ENCODE data around the gene CIP2A. TPM values are rescaled to one million over a fixed set of nuclear protein-coding genes. Genes with fewer than 3 reads are reported as not detected.
"Not testable (repeated sequence)": the region's sequence is repeated elsewhere in the genome, so short reads cannot be mapped to it uniquely, and the experiment has no call there.

Gene CIP2A
- total RNA-seq: 1.6 TPM
- long read RNA-seq, full-length matches to known transcripts: 1 of 1 reads
- long read RNA-seq, partial matches to known transcripts: 0 of 1 reads
- long read RNA-seq, other reads (novel, unspliced or antisense): 0 of 1 reads

DNA sequence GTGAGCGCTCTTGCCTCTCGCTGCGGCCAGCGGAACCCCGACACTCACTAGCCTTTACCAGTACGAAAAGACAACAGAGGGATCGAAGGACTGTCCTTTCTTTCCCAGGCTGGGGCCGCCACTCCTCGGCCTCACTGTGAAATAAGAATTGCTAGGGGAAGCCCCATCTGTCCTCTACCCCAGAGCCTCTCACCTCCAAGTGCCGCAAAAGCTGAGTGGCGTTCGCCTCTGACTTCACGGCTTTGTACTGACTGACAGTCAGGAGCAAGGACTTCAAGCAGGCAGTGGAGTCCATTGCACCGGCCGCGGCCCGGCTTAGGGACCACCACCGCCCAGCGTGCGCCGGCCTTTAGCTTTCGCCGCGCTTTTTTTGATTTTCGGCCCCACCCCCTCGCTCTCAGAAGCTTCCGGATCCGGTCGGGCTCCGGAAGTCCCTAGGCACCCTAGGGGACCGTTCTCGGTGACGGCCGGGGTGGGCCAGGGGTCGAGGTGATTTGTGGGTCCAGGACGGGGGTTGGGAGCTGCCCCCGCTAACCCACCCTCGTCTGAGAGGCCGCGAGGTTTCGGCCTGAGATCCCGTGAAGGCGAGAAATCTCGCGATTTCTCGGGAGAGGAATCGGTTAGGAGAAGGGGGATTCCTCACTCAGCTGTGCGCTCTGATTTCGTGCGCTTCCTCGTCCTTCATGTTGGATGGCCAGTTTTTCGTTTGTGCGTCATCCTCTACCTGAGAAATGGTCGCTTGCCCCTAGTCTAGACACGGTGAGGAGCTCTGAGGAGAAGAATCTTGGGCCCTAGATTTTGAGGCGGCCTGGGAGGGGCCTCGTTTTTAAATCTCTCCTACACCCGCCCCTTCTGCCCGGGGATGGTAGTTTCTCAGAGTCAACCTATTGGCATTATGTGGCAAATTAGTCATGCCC lies at the start of gene CIP2A, which contains the start of gene DZIP3:
Gene CIP2A, minus strand, starts transcription at position 358 of the 917 bp plus-strand sequence. Its CDS starts 63 bp downstream, at position 295.
Gene DZIP3, plus strand, starts transcription at position 642 of the 917 bp plus-strand sequence. CDS start 15,685 bp downstream, outside the sequence.
- Histone ChIP-seq H3K27ac (replicated peaks) (peak within 1 kb of the TSS; percentile 95), H3K36me3 (no peaks in the 10 kb centered on the region), H3K9me3 (replicated peaks) (no peaks in the 10 kb centered on the region), H3K27me3 (ENCODE audit: low read depth) (no peaks in the 10 kb centered on the region), H3K4me1 (peaks cover 43% of the 10 kb centered on the region), H3K4me3 (peak within 1 kb of the TSS; percentile 90)
- DNase-seq: peak; percentile 83
- TF ChIP-seq CTCF (IDR thresholded peaks at IDR 0.05; ENCODE audit: borderline replicate concordance): no peak
- intact Hi-C loops (cut with micrococcal nuclease): no loop called here

DNA sequence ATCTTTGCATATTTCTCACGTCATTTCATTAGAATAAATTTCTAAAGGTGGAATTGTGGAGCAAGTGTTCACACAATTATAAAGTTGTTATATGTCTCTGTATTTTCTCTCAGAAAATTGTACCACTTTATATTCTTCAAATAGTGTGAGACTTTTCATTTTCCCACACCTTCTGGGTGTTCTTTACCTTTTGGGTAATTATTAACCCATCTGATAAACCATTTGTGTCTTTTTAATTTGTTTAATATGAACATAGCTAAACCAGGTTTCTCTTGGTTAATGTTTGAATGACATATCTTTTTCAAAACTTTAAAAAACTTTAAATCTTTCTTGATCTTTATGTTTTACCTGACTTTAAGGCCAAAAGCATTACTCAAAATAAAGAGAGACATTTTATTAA lies 40.7 kb upstream of the CIP2A start:
- H3K27ac ChIP-seq (replicated peaks): no peak overlapping the region
- H3K36me3 ChIP-seq: peaks cover 6% of the 10 kb centered on the region
- H3K27me3 ChIP-seq (ENCODE audit: low read depth): no peaks in the 10 kb centered on the region
- intact Hi-C loops (cut with micrococcal nuclease): no loop called here
- TF ChIP-seq CTCF (IDR thresholded peaks at IDR 0.05; ENCODE audit: borderline replicate concordance): no peak
- no peak overlapping the region for H3K4me3 ChIP-seq
- H3K9me3 ChIP-seq (replicated peaks): no peaks in the 10 kb centered on the region
- no peak for DNase-seq
- no peaks in the 10 kb centered on the region for H3K4me1 ChIP-seq

DNA sequence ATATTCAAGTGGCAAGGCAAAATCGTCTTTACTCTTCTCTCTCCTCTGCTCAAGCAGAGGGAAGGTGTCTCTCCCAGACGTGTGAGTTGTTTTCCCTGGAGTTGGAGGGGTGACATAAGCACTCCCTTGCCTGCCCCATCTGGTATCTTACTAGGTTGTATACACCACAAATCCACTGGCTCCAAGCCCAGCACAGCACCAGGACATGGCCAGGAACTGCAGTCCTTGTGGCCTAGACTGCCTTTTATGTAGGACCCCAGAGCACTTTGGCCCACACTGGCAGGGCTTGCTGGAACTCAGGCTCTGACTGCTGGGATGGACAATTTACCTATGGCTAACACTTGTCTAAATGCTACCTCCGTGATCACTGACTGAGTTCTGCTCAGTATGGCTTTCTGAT lies 34.3 kb upstream of the CIP2A start:
- no peaks in the 10 kb centered on the region for H3K27me3 ChIP-seq (ENCODE audit: low read depth)
- H3K4me3 ChIP-seq: no peak overlapping the region
- H3K36me3 ChIP-seq: peaks cover 26% of the 10 kb centered on the region
- DNase-seq: no peak
- TF ChIP-seq CTCF (IDR thresholded peaks at IDR 0.05; ENCODE audit: borderline replicate concordance): no peak
- no peaks in the 10 kb centered on the region for H3K4me1 ChIP-seq
- H3K9me3 ChIP-seq (replicated peaks): no peaks in the 10 kb centered on the region
- intact Hi-C loops (cut with micrococcal nuclease): no loop called here
- no peak overlapping the region for H3K27ac ChIP-seq (replicated peaks)

DNA sequence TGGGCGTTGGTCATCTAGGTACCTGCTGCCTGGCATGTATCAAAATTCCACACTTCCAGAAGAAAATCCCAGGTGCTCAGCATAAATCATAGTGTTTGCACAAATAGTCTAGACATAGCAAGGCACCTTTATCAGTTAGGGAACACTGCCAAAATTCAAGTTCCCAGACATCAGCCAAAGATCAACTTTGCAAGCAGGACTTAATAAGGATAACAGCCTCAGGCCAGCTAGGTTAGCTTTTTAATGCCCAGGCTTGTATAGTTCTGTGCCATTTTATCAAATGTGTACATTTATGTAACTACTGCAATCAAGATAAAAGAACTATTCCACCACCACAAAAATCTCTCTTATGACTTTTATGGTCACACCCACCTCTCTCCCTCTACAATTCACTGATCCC lies 31.0 kb upstream of the CIP2A start:
- TF ChIP-seq CTCF (IDR thresholded peaks at IDR 0.05; ENCODE audit: borderline replicate concordance): no peak

GRCh38 chr3:108616090-108616489 lies 26.9 kb upstream of the CIP2A start:
- H3K27me3 ChIP-seq (ENCODE audit: low read depth); H3K9me3 ChIP-seq (replicated peaks); H3K4me1 ChIP-seq; intact Hi-C loops (cut with micrococcal nuclease); H3K27ac ChIP-seq (replicated peaks); DNase-seq; H3K4me3 ChIP-seq: not testable (repeated sequence)
- peaks cover 46% of the 10 kb centered on the region for H3K36me3 ChIP-seq

More for the DNA sequence above, 31.0 kb upstream of the CIP2A start:
- no peak for DNase-seq
- Histone ChIP-seq H3K36me3 (peaks cover 34% of the 10 kb centered on the region), H3K9me3 (replicated peaks) (no peaks in the 10 kb centered on the region), H3K4me1 (no peaks in the 10 kb centered on the region), H3K4me3 (no peak overlapping the region), H3K27ac (replicated peaks) (no peak overlapping the region), H3K27me3 (ENCODE audit: low read depth) (no peaks in the 10 kb centered on the region)
- intact Hi-C loops (cut with micrococcal nuclease): no loop called here

DNA sequence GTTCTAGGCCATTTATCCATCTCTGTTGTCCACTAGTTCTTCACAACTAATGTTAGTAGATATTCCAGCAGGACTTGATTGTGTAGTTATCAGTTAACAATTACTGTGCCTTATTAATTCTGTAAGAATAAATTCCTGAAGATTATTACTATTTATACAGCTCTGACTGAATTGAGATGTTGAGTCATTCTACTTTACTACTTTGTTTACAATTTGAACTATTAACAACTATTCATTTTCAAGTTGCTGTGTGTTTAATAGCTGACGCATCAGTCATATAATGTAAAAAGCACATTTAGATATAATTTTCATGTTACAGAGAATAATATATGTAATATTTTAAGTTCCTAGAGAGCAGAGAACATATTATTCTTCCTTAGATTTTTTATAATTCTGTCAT lies 21.4 kb upstream of the CIP2A start:
- H3K27me3 ChIP-seq (ENCODE audit: low read depth): no peaks in the 10 kb centered on the region
- no peaks in the 10 kb centered on the region for H3K9me3 ChIP-seq (replicated peaks)
- no peak overlapping the region for H3K27ac ChIP-seq (replicated peaks)
- H3K4me3 ChIP-seq: no peak overlapping the region
- DNase-seq: no peak
- intact Hi-C loops (cut with micrococcal nuclease): no loop called here
- H3K36me3 ChIP-seq: peaks cover 22% of the 10 kb centered on the region
- no peak for TF ChIP-seq CTCF (IDR thresholded peaks at IDR 0.05; ENCODE audit: borderline replicate concordance)
- no peaks in the 10 kb centered on the region for H3K4me1 ChIP-seq
